ENCODE results near the gene COL23A1.

DNA sequence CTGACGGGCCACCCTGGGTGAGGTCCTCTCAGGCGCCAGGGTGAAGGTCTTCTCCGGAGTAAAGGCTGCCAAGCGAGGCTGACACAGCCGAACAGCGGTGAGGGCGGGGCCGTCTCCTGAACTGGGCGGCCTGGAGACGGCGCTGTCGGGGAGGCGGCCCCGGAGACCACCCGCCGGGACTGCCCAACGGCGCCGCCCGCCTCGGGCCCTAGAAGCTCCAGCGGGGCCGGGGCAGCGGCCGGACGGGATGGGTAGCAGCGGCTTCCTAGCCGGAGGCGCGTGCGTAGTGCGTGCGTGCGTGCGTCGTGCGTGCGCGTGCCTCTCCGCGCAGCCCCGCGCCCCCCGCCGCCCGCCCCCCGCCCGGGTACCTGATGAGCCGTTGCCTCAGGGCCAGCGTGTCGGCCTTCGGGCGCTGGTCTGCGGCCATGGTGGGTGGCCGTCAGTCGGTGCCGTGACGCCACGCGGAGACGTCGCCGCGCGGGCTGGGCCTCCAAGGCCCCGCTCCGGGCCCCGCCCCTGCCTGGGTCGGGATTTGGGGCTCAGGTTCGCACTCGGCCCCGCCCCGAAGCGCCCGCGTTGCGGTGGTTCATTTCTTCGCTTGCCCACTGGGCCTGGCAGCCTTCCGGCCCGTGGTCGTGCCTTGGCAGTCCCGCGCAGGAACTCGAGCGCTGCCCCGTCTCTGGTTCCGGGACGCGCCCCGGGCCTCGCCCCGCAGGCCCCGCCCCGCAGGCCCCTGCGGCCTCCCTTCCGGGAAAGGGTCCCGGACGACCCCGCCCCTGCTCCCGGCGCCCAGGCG lies 357.9 kb downstream of the COL23A1 start, which contains the start of gene PHYKPL:
- TF ChIP-seq EZH2 (IDR thresholded peaks at IDR 0.05; ENCODE audit: borderline replicate concordance, low read depth, low read length, poor library complexity, severe bottlenecking): no peak
- no peak for TF ChIP-seq CTCF (conservative IDR thresholded peaks at IDR 0.05; ENCODE audit: low read depth, low read length)
